HG02642 (cell line): ENCODE data around the gene RAD51AP2.
"Not testable (repeated sequence)": the region's sequence is repeated elsewhere in the genome, so short reads cannot be mapped to it uniquely, and the experiment has no call there.

Experiments
- ATAC-seq: cut with Tn5 transposase; IDR thresholded peaks from one replicate; pipeline ENCODE4 v1.9.1; 2021; ENCODE audit warnings: mild to moderate bottlenecking; ENCODE audit not compliant: unreplicated experiment, poor library complexity

RAD51AP2 gene

DNA sequence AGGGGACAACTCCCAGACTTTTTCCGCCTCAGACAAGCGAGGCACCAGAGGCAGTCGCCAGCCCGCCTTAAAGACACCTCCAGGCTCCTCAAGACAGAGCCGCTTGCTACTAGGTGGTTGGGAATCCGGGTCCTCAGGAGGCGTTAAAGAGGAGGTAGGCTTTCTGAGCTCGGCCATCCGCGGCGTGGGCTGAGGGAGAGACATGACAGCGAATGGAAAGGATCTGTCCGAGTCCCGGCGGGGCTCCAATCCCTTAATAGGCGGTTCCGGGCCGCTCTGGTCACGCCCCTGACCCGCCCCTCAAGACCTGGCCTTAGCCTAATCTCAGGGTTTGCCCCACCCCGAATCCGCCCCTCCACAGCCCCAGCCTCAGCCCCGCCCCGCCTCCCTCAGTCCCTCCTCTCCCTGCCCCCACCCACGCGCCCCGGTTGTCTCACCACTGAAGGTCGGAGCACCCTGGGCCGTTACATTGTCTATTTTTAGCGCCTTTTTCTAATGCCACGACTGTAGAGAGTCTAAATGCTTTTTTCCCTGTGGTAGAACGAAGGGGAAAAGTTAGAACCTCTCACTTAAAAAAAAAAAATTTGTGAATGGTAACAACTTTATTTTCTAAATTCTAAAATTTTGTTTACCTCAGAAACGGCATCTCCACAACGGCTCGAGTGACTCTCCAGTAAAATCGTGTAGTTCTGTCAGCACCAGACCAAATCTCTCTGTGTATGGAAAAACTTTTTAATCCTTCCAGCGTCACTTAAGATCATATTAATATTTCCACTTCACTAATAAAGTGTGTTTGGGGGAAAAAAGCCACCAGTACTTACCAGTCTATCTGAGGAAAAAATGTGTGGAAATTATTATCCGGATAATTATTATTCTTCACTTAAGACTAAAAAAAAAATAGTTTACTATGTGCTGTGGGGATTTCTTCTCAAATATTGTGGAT is at the start of gene RAD51AP2:
Gene RAD51AP2, minus strand, starts transcription at position 229 of the 943 bp plus-strand sequence. Its CDS starts 25 bp downstream, at position 204.
- peak; percentile 93 for ATAC-seq

DNA sequence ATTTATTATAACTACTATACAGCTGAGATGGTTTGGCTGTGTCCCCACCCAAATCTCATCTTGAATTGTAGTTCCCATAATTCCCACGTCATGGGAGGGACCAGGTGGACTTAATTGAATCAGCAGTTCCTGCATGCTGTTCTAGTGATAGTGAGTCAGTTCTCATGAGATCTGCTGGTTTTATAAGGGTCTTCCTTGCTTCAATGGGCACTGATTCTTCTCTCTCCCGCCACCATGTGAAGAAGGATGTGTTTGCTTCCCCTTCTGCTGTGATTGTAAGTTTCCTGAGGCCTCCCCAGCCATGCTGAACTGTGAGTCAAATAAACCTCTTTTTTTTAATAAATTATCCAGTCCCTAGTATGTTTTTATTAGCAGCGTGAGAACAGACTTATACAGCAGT is 47.5 kb upstream of the RAD51AP2 start:
- not testable (repeated sequence) for ATAC-seq

DNA sequence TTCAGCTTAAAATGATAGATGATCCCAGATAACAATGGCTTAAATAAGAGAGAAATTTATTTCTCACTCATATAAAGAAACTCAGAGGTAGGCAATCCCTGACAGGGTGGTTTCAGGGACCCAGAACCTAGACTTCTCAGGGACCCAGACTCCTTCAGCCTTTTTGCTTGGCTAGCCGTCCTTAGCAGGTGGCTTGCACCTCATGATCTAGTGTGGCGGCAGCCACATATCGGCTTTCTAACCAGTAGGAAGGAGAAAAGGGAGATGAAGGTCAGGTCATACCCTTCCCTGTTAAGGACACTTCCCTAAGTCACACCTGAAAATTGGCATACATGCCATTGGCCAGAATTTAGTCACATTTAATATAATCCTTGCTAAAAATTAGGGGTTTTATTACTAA is 40.6 kb upstream of the RAD51AP2 start:
- no peak for ATAC-seq

DNA sequence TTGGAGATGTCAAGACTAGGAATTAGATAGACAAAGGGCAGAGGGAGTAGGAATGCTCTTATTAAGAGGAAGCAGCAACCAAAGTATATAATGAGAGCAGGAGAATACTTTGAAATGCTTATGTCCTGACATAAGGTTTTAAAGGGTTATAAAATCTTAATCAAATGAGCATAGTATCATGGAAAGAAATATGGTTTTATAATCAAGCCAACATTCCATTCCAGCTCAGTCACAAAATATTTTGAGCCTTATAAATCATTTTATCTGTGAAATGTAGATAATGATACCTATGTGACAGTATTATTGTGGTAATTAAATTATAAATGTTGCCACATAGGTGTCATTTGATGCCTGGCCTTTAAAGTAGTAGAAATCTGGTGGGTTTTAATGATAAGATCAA is 39.8 kb upstream of the RAD51AP2 start:
- no peak for ATAC-seq

DNA sequence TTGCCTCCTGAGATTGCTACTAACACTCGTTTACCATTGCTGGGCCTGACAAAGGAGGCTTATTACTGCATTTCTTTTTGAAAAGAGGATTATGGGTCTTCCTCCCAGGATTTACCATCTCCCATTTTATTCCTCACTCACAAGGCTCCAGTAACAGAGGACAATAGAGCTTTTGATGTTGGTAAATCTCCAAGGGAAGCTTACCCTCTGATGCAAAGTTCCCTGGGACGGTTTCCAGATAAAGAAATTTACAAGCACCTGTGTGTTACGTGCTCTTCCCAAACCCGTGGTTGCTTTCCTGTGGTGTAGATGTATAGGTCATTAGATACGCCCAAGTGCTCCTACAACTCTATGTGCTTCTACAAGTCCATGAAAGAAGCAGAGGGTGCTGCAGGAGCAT is 39.4 kb upstream of the RAD51AP2 start:
- ATAC-seq = no peak

DNA sequence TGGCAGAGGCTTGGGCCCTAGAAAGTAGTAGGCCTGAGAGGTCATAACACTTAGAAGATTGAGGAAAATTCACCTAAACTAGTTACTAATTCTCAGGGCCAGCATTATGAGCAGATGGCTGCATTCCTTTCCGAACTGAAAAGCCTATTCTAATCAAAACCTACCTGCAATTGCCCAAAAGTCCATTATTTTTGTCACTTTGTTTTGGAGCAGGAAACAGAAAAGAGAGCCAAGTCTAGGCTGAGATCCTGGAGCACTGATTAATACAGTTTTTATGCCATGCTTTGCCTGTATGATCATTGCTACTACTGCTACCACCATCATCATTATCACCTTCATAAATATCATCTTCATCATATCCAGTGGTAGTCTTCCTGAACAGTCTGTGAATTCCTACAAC is 36.9 kb upstream of the RAD51AP2 start:
- ATAC-seq = no peak

DNA sequence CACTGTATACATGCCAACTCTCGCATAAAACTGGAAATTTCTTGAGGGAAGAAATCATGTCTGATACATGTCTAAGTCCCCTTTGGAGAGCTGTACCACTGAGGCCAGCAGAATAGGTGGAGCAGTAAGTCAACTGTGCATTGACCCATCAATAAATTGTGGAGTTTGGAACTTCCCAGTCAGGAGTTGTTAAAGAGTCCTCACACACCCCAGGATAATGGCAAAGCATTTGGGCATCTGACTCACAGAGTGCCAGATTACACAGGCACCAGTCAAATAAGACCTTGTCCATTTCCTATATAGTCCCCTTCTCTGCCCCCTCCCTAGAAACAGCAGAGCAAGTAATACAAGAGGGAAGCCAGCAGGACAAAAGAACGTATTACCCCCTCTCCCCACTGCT is 32.7 kb upstream of the RAD51AP2 start:
- no peak for ATAC-seq

DNA sequence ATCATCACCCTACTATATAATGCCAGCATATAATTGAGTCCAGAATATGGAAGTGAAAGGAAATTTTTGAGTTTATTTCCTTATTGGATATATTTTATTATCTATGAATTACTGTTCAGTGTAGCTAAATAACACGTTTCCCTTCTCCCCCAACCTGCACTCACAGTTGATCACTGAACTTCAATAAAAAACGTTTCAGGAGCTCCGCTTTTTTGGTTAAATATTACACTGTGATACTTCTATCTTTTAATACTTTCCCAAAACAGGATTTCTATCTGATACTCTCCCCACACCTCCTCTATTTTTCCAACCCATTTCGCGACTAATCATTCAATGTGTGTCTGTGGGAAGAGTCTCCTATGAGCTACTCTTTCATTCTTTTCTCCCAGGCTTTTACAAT is 29.5 kb upstream of the RAD51AP2 start:
- ATAC-seq = no peak

DNA sequence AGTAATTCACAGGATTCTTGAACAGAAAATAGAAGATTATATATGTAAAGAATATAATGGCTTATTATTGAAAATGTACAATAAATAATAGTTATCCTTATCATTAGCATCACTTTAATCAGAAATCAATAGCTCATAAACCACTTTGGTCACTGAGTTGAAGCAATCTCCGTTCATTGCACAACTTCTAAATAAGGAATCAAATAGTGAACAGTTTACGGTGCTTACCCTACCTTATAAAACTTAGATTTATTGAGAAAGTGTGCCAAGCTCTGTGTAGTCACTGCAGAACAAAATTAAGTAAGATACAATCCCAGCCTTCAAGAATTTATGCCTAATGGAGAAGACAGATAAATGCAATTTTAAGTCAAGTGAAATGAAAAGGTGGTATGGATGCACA is 29.0 kb upstream of the RAD51AP2 start:
- ATAC-seq = no peak

DNA sequence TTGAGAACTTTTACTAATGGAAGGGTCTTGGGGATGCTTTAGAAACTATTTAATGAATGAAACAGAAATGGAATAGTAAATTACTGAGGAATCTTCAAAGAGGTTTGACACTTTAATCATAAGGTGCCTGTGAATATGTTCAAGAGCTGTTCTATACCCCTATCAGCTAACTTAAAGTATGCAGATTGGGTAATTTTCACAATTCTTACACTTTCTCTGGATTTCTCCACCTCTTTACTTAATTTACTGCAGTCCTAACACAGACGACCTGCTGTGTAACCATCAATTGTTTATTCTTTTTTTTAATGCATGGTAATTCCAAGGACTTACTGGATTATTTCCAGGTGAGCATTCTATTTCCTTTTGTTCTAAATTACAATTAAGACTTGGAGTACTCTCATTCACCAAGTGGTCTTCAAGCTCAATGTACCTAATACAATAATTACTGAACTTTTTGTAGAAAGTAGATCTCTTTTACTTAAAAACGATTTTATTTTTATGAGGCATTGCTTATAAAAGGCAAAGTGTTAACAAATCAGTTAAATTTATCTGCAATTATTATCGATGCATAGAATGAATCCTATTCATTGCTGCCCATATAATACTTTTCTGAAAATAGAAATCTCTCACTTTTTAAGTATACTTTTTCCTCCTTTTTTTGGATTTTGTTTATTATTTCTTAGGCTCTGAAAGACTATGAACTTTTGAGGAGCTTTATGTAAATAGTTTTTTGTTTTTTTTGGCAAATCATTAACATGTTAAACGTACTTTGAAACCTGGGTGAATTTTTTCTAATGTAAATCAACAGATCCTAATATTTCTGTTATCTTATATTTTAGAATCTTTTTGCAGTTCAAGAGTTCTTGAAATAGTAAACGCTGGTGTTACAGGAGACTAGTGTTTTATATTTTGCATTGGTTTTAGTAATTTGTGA is 27.7 kb upstream of the RAD51AP2 start:
- ATAC-seq = no peak

DNA sequence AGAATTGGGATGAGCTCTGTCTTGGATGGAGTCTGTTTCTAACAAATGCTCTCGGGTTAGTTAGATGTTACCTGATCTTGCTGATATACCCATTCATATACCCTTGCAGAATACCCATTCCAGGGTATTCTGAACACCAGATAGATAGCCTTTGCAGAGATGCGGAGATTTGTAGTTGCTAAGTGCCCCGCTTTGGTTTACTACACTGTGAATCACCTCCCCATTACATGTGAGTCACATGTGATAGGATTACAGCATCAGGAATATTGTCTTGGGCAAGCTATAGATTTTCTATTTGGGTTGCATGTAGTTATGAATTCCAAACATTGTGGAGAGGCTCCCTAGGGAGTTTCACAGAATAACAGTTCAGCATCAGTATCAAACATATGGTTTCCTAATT is 26.0 kb upstream of the RAD51AP2 start:
- no peak for ATAC-seq

DNA sequence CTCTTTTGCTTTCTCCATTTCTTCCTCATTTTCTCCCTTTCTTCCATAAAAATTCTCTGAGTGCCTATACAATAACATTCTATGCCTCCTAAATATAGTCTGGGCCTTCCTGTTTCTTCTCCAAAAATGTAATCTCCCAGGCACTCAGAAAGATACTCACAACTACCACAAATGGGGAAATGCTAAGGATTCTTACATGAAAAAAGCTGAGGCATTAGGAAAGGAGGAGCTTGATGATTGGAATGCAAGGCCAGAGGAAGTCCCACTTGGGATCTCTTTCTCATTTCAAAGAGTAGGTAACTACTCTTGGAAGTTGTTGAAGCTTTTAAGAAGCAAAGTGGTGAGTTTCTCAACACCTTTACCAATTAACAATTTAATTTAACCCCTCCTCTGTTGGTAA is 25.6 kb upstream of the RAD51AP2 start:
- ATAC-seq = no peak

DNA sequence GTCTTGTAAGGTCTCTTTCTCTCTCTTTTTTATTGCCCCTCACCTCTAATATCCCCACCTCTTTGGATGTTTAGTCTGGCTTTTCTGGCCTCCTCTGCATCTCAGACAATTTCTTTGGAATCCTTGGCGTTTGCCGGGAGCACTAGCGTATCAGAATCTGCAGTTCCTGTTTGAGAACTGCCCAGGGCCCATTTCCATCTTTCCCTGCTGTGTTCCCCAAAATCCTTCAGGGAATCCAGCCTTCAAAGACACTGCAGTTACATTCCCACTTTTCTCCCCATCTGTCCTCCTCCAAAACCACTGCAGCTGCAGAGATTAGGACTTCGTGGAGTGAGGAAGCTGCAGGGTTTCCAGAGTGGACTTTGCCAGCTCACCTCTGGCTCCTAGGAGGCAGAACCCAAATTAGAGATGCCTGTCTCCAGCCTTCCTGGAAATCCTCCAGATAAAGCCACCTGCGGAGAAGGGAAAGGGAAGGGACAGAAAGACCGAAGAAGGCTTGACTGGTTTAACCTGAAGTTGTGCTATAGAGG is 25.0 kb upstream of the RAD51AP2 start:
- no peak for ATAC-seq

DNA sequence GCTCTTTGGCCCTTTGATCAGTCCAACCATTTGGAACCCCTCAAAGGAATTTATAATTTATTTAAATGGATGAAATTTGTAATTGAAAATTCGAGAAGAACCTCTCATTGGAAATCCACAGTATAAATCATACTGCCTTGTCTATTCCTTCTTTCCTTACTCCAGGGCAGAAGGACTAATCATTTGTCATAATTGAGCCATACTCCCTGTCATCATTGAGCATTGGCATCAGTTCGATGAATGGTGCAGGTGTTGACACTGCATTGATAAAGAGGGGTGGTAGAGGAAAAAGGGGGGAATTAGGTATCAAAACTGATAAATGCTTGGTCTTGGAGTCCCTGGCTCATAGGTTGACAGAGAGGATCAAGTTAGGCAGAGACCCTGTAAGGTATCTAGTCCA is 24.2 kb upstream of the RAD51AP2 start:
- no peak for ATAC-seq

DNA sequence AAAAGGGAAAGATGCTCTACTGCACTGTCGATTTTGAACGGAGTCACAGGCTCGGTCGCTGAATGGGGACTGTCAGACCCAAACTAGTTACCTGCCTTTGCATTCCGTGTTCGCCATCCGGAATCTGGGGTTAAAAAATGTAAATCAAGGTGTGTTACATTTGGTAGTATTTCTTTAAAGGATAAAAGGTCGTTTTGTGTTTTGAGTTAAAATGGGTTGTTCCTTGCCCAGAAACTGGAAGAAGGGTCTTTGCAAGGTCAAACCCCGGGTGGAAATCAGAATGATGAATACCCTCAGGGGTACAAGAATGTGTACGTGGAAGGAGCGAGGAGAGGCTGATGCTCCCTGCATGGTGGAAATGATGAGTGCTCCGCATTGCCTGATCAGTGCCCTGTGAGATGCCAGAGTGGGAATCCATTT is 23.3 kb upstream of the RAD51AP2 start:
- ATAC-seq = no peak

DNA sequence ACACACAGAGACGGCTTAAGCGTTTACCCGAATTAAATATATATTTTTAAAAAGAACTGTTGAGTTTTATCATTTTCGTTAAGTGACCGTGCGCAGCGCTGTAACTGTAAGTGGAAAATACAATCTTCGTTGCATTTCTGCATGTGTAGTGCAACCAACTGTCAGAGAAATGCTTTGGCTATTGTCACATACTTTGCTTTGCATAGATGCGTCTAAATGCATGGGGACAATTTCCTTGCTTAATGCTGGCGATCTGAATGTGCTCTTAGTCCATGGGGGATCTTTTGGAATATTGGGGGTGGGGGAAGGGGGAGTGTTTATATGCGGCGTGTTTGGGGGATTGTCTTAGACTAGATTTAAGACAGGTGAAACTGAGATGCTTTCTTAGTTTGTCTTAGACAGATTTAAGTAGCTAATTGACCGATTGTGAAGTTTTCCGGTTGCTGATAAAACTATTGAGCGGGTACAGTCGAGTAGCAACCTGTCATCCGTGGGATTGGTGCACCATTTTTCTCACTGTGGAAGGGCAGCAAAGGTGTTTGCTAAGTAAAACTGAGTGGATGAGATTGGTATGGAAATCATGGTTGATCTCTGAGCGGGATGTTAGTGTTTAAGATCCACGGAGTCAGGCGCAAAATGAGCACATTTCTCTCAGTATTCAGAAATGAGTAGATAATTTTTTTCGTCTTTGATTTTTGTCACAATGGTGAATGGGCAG is 22.7 kb upstream of the RAD51AP2 start:
- no peak for ATAC-seq

DNA sequence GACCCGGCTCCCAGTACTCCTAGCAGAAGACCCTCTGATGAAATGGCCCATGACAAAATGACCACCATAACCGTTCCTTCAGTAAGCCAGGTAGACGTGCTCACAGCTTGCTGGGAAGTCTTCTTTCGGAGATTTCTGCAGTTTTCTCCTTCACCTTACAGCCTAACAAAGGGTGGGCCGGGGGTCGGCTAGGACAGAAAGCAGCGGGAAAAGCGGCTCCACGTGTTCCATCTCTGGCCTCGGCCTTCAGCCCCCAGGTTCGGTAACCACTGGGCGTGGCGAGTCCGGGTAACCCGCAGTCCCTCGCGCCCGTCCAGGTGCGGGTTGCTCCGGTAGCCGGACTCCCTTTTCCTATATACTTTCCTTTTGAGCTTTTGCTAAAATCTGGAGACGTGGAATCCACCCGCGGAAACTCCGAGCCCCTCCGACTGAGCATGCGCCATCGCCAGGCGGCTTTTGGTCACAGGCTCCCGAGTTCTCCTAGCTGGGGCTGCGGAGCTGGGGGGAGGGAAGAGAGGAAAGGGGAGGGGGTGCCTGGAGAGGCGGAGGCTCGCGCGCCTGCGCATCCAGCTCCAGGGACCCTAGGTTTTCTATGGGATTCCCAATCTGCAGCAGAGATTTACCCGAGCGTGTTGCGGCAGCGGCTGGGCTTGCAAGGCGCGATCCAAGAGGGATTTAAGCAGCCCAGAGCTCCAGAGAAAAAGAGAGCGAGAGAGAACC is 22.0 kb upstream of the RAD51AP2 start, which contains the start of gene VSNL1:
Gene VSNL1, plus strand, starts transcription at position 604 of the 720 bp plus-strand sequence. CDS start 51,379 bp downstream, outside the sequence.
- no peak for ATAC-seq

DNA sequence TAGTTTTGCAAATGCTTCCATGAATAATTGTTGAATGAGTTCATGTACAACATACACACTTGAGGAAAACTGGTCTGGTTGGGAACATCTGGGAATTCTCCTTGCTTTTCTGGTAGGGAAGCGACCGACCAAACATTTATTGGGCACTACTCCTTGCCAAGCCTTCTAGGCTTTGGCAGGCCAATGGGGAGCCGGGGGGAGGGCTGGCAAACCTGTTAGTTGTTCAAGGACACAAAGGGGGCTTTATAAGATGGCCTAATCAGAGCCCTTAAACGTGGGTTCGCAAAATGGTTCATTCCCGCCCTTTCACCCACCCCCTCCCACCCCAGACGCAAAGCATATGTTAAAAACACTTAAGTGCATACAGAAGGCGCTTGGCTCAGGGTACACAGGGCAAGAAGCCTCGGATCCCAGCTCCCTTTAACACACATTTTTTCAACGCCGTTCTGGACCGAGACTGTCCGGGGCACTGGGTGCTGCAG is 21.4 kb upstream of the RAD51AP2 start:
- ATAC-seq = no peak

DNA sequence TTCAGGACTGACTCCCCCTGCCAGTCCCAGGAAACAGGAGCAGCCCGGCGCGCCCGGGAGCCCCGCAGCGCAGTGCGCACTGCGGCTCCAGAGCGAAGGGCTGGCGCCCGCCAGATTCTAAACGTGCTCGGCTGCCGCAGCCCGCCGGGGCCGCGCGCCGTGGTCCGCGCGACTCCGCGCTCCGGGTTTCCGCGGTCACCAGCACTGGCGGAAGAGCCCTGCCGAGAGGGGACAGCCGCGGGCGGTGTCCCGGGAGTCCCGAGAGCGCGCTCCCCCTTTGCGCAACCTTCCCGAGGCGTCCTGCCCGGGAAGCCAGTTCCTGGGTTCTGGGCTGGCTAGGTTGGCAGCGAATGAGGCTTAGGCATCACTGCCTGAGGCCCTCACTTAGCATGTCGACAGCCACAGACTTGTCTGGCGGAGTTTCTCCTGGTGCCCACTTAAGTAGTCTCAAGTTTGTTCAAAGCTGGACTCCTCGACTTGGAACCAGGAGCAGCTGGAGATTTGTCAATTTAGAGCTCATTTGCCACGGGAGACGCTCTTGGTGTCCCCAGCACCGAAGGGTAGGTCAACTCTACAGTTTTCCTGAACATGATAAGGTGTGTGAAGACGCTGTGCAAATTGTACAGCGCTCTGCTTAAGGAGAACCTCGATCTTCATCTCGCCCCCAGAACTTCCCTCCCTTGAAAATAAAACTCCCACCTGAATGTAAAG is 20.8 kb upstream of the RAD51AP2 start:
- ATAC-seq = peak; percentile 58
